Thyroid gland (tissue), 4 donors: ENCODE data around the gene DDX49. TPM values are rescaled to one million over a fixed set of nuclear protein-coding genes. Genes with fewer than 3 reads are reported as not detected.

Experiments
- DNase-seq, 2 donors: peaks; one replicate each; pipeline ENCODE4 v3.0.0-alpha.2; 2019
- H3K27ac ChIP-seq, 3 donors: fragments of 200-600 bp; sonication (generic); 1 replicate in 2 of 3; 2 replicates in 1 of 3; pipeline ENCODE4 v1.5.1; 2016 to 2019; ENCODE audit warnings: mild to moderate bottlenecking in 1 of 3, moderate library complexity in 1 of 3
- H3K27me3 ChIP-seq: fragments of 200-600 bp; sonication (generic); one replicate; pipeline ENCODE4 v1.5.1; 2019
- H3K36me3 ChIP-seq, 2 donors: fragments of 200-600 bp; sonication (generic); one replicate each; pipeline ENCODE4 v1.5.1; 2016 to 2019
- H3K4me1 ChIP-seq, 2 donors: fragments of 200-600 bp; sonication (generic); one replicate each; pipeline ENCODE4 v1.5.1; 2017 to 2019
- H3K4me3 ChIP-seq, 3 donors: fragments of 200-600 bp; sonication (generic); replicated peaks in 1 of 3; 1 replicate in 2 of 3; 2 replicates in 1 of 3; pipeline ENCODE4 v1.5.1; 2016; ENCODE audit warnings: mild to moderate bottlenecking in 1 of 3
- H3K9me3 ChIP-seq: fragments of 200-600 bp; sonication (generic); one replicate; pipeline ENCODE4 v1.5.1; 2017
- POLR2A ChIP-seq, 2 donors: fragments of 450-650 bp; IDR thresholded peaks; one replicate each; pipeline ENCODE4 v1.6.1; 2017; ENCODE audit warnings: antibody characterized with exemption in 2 of 2, mild to moderate bottlenecking in 2 of 2, moderate library complexity in 1 of 2
- WGBS, 2 donors: methylation state at CpG; one replicate each; pipeline ENCODE4 v1.1.5; 2017; 5-methylcytosine and 5-hydroxymethylcytosine counted together
- intact Hi-C: fragments of 100-400 bp; cut with DNase I; formaldehyde crosslinking; loops from one replicate; pipeline ENCODE4 v1.15.1; 2023
- total RNA-seq, 4 donors: library from RNA; depleted of rRNA; stranded (reverse); fragments of >200 nt; gene quantifications; one replicate each; pipeline ENCODE4 v1.2.3, GENCODE V29; 2016
- TF ChIP-seq, protein P1 (sequence below), 6 experiments: fragments of 200-600 bp in 3 of 6; fragments of 450-650 bp in 3 of 6; sonication (generic) in 3 of 6; IDR thresholded peaks; one replicate each; pipeline ENCODE4 v1.5.1; 2016 to 2019; ENCODE audit warnings: antibody characterized with exemption in 6 of 6, mild to moderate bottlenecking in 2 of 6, inconsistent platforms in 1 of 6, moderate library complexity in 1 of 6

The DDX49 gene
- total RNA-seq, 4 donors from 2014 or later, result 33.5 to 63.7 (median 46.0) TPM

GRCh38 chr19:18941628-18942354 lies 22.3 kb downstream of the DDX49 start:
- intact Hi-C loops, result loop anchor here (5.0 kb wide), 1 partner anchor 46 kb away; no protein-coding TSS in a partner anchor
- Histone ChIP-seq H3K9me3 (no peaks in the 10 kb centered on the region), H3K27ac (peak overlapping the region in 2 of 3 donors; percentile 25 to 45), H3K27me3 (no peaks in the 10 kb centered on the region), H3K36me3 (peaks cover 5% of the 10 kb centered on the region in 2 donors), H3K4me1 (peaks cover 9 to 15% of the 10 kb centered on the region in 2 donors), H3K4me3 (peak overlapping the region in 1 of 3 donors; percentile 12)
- TF ChIP-seq POLR2A (IDR thresholded peaks at IDR 0.05), result no peak
- TF ChIP-seq, protein P1, sequence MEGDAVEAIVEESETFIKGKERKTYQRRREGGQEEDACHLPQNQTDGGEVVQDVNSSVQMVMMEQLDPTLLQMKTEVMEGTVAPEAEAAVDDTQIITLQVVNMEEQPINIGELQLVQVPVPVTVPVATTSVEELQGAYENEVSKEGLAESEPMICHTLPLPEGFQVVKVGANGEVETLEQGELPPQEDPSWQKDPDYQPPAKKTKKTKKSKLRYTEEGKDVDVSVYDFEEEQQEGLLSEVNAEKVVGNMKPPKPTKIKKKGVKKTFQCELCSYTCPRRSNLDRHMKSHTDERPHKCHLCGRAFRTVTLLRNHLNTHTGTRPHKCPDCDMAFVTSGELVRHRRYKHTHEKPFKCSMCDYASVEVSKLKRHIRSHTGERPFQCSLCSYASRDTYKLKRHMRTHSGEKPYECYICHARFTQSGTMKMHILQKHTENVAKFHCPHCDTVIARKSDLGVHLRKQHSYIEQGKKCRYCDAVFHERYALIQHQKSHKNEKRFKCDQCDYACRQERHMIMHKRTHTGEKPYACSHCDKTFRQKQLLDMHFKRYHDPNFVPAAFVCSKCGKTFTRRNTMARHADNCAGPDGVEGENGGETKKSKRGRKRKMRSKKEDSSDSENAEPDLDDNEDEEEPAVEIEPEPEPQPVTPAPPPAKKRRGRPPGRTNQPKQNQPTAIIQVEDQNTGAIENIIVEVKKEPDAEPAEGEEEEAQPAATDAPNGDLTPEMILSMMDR (IDR thresholded peaks at IDR 0.05), result no peak
- 73 to 74% methylated on average over 18 of the region's 18 CpGs for WGBS, 2 donors
- peak in 1 of 2 donors; percentile 24 for DNase-seq

DNA sequence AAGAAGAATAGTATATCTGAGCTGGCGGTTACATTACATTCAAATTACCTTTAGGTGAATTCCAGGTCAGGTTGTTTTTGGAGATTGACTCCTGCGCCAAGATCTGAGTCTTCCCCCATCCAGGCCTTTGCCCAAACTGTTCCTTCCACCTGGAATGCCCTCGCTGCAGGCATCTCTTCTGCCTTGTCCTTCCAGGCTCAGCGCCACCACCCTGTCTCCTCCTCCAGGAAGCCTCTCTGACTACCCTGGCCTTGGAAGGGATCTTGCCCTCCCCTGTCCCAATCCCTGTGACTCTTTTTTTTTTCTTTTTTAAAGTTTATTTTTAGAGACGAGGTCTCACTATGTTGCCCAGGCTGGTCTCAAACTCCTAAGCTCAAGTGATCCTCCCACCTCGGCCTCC lies 23.2 kb downstream of the DDX49 start:
- H3K4me3 ChIP-seq, result no peak overlapping the region
- intact Hi-C loops, result loop anchor here (5.0 kb wide), 1 partner anchor 45 kb away; no protein-coding TSS in a partner anchor
- peaks cover 4 to 5% of the 10 kb centered on the region in 2 donors for H3K36me3 ChIP-seq
- no peaks in the 10 kb centered on the region for H3K9me3 ChIP-seq
- DNase-seq, result no peak
- H3K27ac ChIP-seq, result peak overlapping the region in 1 of 3 donors; percentile 25
- WGBS, 2 donors, result 90 to 96% methylated on average over 6 of the region's 6 CpGs
- no peaks in the 10 kb centered on the region for H3K27me3 ChIP-seq
- TF ChIP-seq POLR2A (IDR thresholded peaks at IDR 0.05), result no peak
- TF ChIP-seq, protein P1 (IDR thresholded peaks at IDR 0.05), result no peak
- peaks cover 9 to 15% of the 10 kb centered on the region in 2 donors for H3K4me1 ChIP-seq

DNA sequence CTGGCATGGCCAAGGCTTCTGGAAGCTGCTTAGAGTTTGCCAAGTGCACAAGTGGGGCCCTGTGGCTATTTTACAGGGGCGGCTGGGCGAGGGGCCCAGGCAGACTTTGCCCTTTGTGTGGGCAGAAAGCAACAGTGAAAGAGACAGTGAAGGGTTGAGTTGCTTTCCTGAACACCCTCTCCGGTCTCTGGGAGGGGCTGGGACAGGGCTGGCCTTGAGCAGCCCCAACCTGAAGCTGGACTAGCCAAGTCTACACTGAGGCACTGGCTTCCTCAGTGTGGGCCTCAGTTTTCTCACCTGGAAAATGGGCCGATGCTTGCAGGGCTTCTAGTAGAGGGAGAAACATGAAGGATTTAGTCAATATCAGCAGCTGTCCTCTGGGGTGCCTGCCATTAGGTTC lies 23.9 kb downstream of the DDX49 start:
- no peaks in the 10 kb centered on the region for H3K36me3 ChIP-seq
- H3K4me1 ChIP-seq, result peaks cover 9 to 15% of the 10 kb centered on the region in 2 donors
- WGBS, 2 donors, result 86 to 87% methylated on average over 4 of the region's 4 CpGs
- no peak for TF ChIP-seq POLR2A (IDR thresholded peaks at IDR 0.05)
- TF ChIP-seq, protein P1 (IDR thresholded peaks at IDR 0.05), result no peak
- no peak overlapping the region for H3K27ac ChIP-seq
- H3K27me3 ChIP-seq, result no peaks in the 10 kb centered on the region
- no peaks in the 10 kb centered on the region for H3K9me3 ChIP-seq
- H3K4me3 ChIP-seq, result no peak overlapping the region
- intact Hi-C loops, result loop anchor here (5.0 kb wide), 1 partner anchor 44 kb away; no protein-coding TSS in a partner anchor
- DNase-seq, result no peak

DNA sequence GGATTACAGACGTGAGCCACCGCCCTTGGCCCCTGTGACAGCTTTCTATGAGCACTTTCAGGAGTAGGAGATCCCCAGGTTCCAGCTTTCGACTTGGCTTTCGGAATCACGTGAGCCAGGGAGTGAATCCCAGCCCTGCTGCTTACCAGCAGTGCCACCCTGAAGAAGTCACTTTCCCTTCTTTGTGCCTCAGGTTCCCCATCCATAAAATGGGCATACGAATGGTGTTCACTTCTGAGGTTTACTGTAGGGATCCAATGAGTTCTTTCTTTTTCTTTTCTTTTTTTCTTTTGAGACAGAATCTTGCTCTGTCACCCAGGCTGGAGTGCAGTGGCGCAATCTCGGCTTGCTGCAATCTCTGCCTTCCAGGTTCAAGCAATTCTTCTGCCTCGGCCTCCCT lies 25.8 kb downstream of the DDX49 start:
- Histone ChIP-seq H3K36me3 (no peaks in the 10 kb centered on the region), H3K27ac (no peak overlapping the region), H3K4me3 (no peak overlapping the region), H3K4me1 (peaks cover 0 to 3% of the 10 kb centered on the region in 2 donors), H3K9me3 (no peaks in the 10 kb centered on the region), H3K27me3 (no peaks in the 10 kb centered on the region)
- 90 to 92% methylated on average over 9 of the region's 9 CpGs for WGBS, 2 donors
- TF ChIP-seq POLR2A (IDR thresholded peaks at IDR 0.05), result no peak
- TF ChIP-seq, protein P1 (IDR thresholded peaks at IDR 0.05), result no peak
- DNase-seq, result no peak
- intact Hi-C loops, result no loop called here

DNA sequence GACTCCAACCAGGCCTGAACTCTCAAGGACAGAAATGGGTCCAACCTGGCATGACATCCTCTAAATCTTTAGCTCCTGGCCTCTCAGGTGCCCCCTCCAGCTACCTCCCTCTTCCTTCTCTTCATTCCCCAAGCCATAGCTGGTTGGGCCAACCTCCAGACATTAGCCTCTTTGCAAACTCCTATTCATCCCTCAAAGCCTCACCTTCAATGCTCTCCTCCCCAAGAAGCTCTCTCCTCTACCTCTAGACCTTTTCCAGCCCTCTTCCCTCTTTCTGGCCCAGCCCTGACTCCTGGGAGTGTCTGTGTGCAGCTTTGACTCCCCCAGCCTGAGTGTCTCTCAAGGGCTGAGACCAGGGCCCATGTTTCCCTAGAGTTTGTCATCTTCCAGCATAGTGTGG lies 26.8 kb downstream of the DDX49 start:
- TF ChIP-seq, protein P1 (IDR thresholded peaks at IDR 0.05), result no peak
- TF ChIP-seq POLR2A (IDR thresholded peaks at IDR 0.05), result no peak
- Histone ChIP-seq H3K9me3 (no peaks in the 10 kb centered on the region), H3K36me3 (no peaks in the 10 kb centered on the region), H3K4me3 (no peak overlapping the region), H3K27ac (no peak overlapping the region), H3K27me3 (no peaks in the 10 kb centered on the region), H3K4me1 (peaks cover 0 to 3% of the 10 kb centered on the region in 2 donors)
- intact Hi-C loops, result no loop called here
- DNase-seq, result no peak
